CD4-positive, alpha-beta T cell (primary cell): ENCODE results near the gene NFATC1. TPM values are rescaled to one million over a fixed set of nuclear protein-coding genes. Genes with fewer than 3 reads are reported as not detected.
A peak's percentile ranks its signal among the peaks of the same experiment; 100 is the strongest.

Source experiments
- ATAC-seq: fragments of 200-7000 bp; cut with Tn5 transposase; one replicate; pipeline ENCODE4 v1.10.0; 2022; ENCODE audit warnings: mild to moderate bottlenecking; ENCODE audit not compliant: poor library complexity
- CTCF ChIA-PET: fragments of 350-600 bp; sonication (Branson Sonifier 250); formaldehyde crosslinking; loops from one replicate; lab custom pipeline; 2021; ENCODE audit warnings: antibody characterized with exemption, inconsistent platforms; lab: Charles Lee
- POLR2A ChIA-PET: fragments of 350-600 bp; sonication (Branson Sonifier 250); formaldehyde crosslinking; loops from one replicate; lab custom pipeline; 2021; ENCODE audit warnings: antibody characterized with exemption, inconsistent platforms; lab: Charles Lee
- DNase-seq, 14 experiments: peaks; one replicate each; pipeline ENCODE4 v3.0.0-alpha.2; 2013 to 2020; ENCODE audit warnings: mixed read lengths in 2 of 14
- H3K27ac ChIP-seq, 2 donors: one replicate each; pipeline versions ENCODE4 v1.5.1 to v1.7.0; 2013; ENCODE audit warnings: low read length in 2 of 2, low read depth in 1 of 2, mild to moderate bottlenecking in 1 of 2
- H3K27me3 ChIP-seq, 2 experiments: 1 replicate in 1 of 2; 2 replicates in 1 of 2; pipeline versions ENCODE4 v1.6.1 to v1.7.0; 2013; ENCODE audit warnings: low read length in 2 of 2, control low read depth in 1 of 2, mild to moderate bottlenecking in 1 of 2, moderate library complexity in 1 of 2; ENCODE audit not compliant: insufficient read depth in 2 of 2, control insufficient read depth in 1 of 2
- H3K36me3 ChIP-seq: one replicate; pipeline ENCODE4 v1.6.1; 2013; ENCODE audit warnings: low read length, control low read depth; ENCODE audit not compliant: insufficient read depth
- H3K4me1 ChIP-seq: one replicate; pipeline ENCODE4 v1.6.1; 2013; ENCODE audit warnings: low read length, control low read depth; ENCODE audit not compliant: insufficient read depth
- H3K4me3 ChIP-seq: one replicate; pipeline ENCODE4 v1.5.1; 2013; ENCODE audit warnings: mild to moderate bottlenecking, low read length, moderate library complexity
- H3K9me3 ChIP-seq, 2 experiments: 1 replicate in 1 of 2; 2 replicates in 1 of 2; pipeline versions ENCODE4 v1.6.1 to v1.7.0; 2013; ENCODE audit warnings: low read length in 2 of 2, mild to moderate bottlenecking in 2 of 2, control low read depth in 1 of 2, moderate library complexity in 1 of 2; ENCODE audit not compliant: control insufficient read depth in 1 of 2, insufficient read depth in 1 of 2
- H3K27ac Mint-ChIP-seq: one replicate; pipeline ENCODE4 v1.8.0; 2020; ENCODE audit warnings: mixed read lengths
- H3K27me3 Mint-ChIP-seq: one replicate; pipeline ENCODE4 v1.8.0; 2021; ENCODE audit warnings: mixed read lengths
- H3K36me3 Mint-ChIP-seq: one replicate; pipeline ENCODE4 v1.8.0; 2021; ENCODE audit warnings: low read depth, mixed read lengths
- H3K4me1 Mint-ChIP-seq: one replicate; pipeline ENCODE4 v1.8.0; 2021; ENCODE audit warnings: low read depth, mixed read lengths
- H3K4me3 Mint-ChIP-seq: one replicate; pipeline ENCODE4 v1.8.0; 2020; ENCODE audit warnings: mild to moderate bottlenecking, mixed read lengths
- H3K9me3 Mint-ChIP-seq: one replicate; pipeline ENCODE4 v1.8.0; 2020; ENCODE audit warnings: mixed read lengths
- CTCF ChIP-seq: fragments of 200-600 bp; IDR thresholded peaks from one replicate; pipeline ENCODE4 v1.8.0; 2022; ENCODE audit warnings: antibody characterized with exemption, mild to moderate bottlenecking
- intact Hi-C, 2 experiments: fragments of 100-400 bp; cut with DNase I in 1 of 2; cut with micrococcal nuclease in 1 of 2; formaldehyde crosslinking; loops; one replicate each; pipeline versions ENCODE4 v1.15.1 to v1.9.0; 2023 to 2025; cut with DNase I, micrococcal nuclease
- total RNA-seq, 174 experiments: library from RNA in 2 of 174; stranded (reverse) in 2 of 174; gene quantifications; one replicate each; pipeline ENCODE4 v1.2.3 and lab custom pipeline; 2021 to 2026

The NFATC1 gene
- total RNA-seq, 2 experiments from 2014 or later = 107 to 113 TPM

GRCh38 chr18:79384151-79384807 is 11.5 kb upstream of the NFATC1 start:
- ATAC-seq (no peak), DNase-seq (peak in 2 of 14 experiments; percentile 5 to 31)
- CTCF ChIA-PET = interaction anchor here (1.4 kb wide), 1 partner anchor 139 kb away, joined by 4 read pairs; no protein-coding TSS in a partner anchor
- Histone ChIP-seq H3K36me3 (no peaks in the 10 kb centered on the region), H3K4me3 (no peak overlapping the region), H3K9me3 (no peaks in the 10 kb centered on the region), H3K4me1 (peaks cover 12% of the 10 kb centered on the region), H3K27ac (no peak overlapping the region), H3K27me3 (no peaks in the 10 kb centered on the region)
- Mint-ChIP-seq H3K9me3 (no peaks in the 10 kb centered on the region), H3K36me3 (no peaks in the 10 kb centered on the region), H3K4me3 (no peak overlapping the region), H3K27me3 (no peaks in the 10 kb centered on the region), H3K4me1 (peaks cover 18% of the 10 kb centered on the region), H3K27ac (no peak overlapping the region)
- POLR2A ChIA-PET = interaction anchor here (1.3 to 1.5 kb wide), 2 partner anchors 12 to 18 kb away, joined by 3 read pairs; partner anchors contain the start of gene NFATC1
- intact Hi-C loops = no loop called here
- TF ChIP-seq CTCF = no peak

- Mint-ChIP-seq H3K27me3 (no peaks in the 10 kb centered on the region), H3K4me3 (no peak overlapping the region), H3K9me3 (no peaks in the 10 kb centered on the region), H3K36me3 (no peaks in the 10 kb centered on the region), H3K27ac (no peak overlapping the region), H3K4me1 (peaks cover 15% of the 10 kb centered on the region)
- Histone ChIP-seq H3K4me3 (no peak overlapping the region), H3K27ac (no peak overlapping the region), H3K27me3 (no peaks in the 10 kb centered on the region), H3K9me3 (no peaks in the 10 kb centered on the region), H3K36me3 (no peaks in the 10 kb centered on the region), H3K4me1 (peaks cover 9% of the 10 kb centered on the region)
- DNase-seq (no peak), ATAC-seq (no peak)
- intact Hi-C loops = no loop called here
- POLR2A ChIA-PET = interaction anchor here (1.3 to 1.5 kb wide), 2 partner anchors 11 to 18 kb away, joined by 3 read pairs; partner anchors contain the start of gene NFATC1
- CTCF ChIA-PET = interaction anchor here (1.4 kb wide), 1 partner anchor 139 kb away, joined by 4 read pairs; no protein-coding TSS in a partner anchor
- TF ChIP-seq CTCF = no peak
Observed at GRCh38 chr18:79384834-79385233, 10.9 kb upstream of the NFATC1 start.

DNA sequence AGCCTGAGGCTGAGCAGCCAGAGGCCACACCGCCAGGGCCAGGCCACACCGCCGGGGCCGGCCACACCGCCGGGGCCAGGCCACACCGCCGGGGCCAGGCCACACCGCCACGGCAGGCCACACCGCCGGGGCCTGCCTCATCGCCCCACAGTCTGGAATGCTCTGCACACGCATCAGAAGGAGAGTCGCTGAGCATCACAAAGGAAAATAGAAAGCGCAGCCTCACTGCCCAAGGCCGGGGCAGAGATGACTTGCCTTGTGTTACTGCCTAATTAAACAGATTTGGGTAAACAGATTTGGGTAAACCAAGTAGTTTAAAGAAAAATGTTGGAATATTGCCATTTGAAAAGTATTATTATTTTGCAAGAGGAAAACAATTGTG is 10.4 kb upstream of the NFATC1 start:
- CTCF ChIA-PET = no interaction called here
- no peak overlapping the region for H3K27ac Mint-ChIP-seq
- intact Hi-C loops = no loop called here
- H3K27me3 ChIP-seq = no peaks in the 10 kb centered on the region
- peaks cover 9% of the 10 kb centered on the region for H3K4me1 ChIP-seq
- TF ChIP-seq CTCF = no peak
- no peaks in the 10 kb centered on the region for H3K9me3 ChIP-seq
- ATAC-seq = no peak
- no peaks in the 10 kb centered on the region for H3K9me3 Mint-ChIP-seq
- H3K4me1 Mint-ChIP-seq = peaks cover 15% of the 10 kb centered on the region
- H3K27me3 Mint-ChIP-seq = no peaks in the 10 kb centered on the region
- no peaks in the 10 kb centered on the region for H3K36me3 Mint-ChIP-seq
- no peak overlapping the region for H3K4me3 Mint-ChIP-seq
- H3K36me3 ChIP-seq = no peaks in the 10 kb centered on the region
- POLR2A ChIA-PET = interaction anchor here (1.3 kb wide), 1 partner anchor 17 kb away, joined by 3 read pairs; no protein-coding TSS in a partner anchor
- no peak overlapping the region for H3K27ac ChIP-seq
- no peak overlapping the region for H3K4me3 ChIP-seq
- no peak for DNase-seq
